Loucy (cell line): ENCODE measurements around the gene CPNE2.

ENCODE experiments used
- H2AFZ ChIP-seq: fragments of 200-600 bp; sonication (generic); 2 replicates; pipeline ENCODE4 v1.6.0; 2016; ENCODE audit warnings: antibody characterized with exemption, mild to moderate bottlenecking, low read length, moderate library complexity
- H3F3A ChIP-seq: fragments of 200-600 bp; 2 replicates; pipeline ENCODE4 v1.6.0; 2016; ENCODE audit warnings: antibody characterized with exemption, low read depth, mild to moderate bottlenecking
- H3K27me3 ChIP-seq: fragments of 200-600 bp; sonication (generic); 2 replicates; pipeline ENCODE4 v1.6.1; 2014; ENCODE audit warnings: low read length, mild to moderate bottlenecking; ENCODE audit not compliant: insufficient read depth, poor library complexity, severe bottlenecking
- H3K36me3 ChIP-seq: fragments of 200-600 bp; sonication (generic); 2 replicates; pipeline ENCODE4 v1.6.1; 2016; ENCODE audit warnings: low read length; ENCODE audit not compliant: insufficient read depth
- H3K4me1 ChIP-seq: fragments of 200-600 bp; sonication (generic); 2 replicates; pipeline ENCODE4 v1.5.1; 2014; ENCODE audit warnings: low read length, mild to moderate bottlenecking; ENCODE audit not compliant: insufficient read depth, poor library complexity, severe bottlenecking
- H3K4me2 ChIP-seq: fragments of 200-600 bp; sonication (generic); 2 replicates; pipeline ENCODE4 v1.6.0; 2014; ENCODE audit warnings: antibody characterized with exemption, low read length, low read depth, mild to moderate bottlenecking; ENCODE audit not compliant: poor library complexity, severe bottlenecking
- H3K4me3 ChIP-seq: fragments of 200-600 bp; sonication (generic); 2 replicates; pipeline ENCODE4 v1.5.1; 2014; ENCODE audit warnings: low read length, mild to moderate bottlenecking, mixed read lengths; ENCODE audit not compliant: poor library complexity, severe bottlenecking
- H3K79me2 ChIP-seq: fragments of 200-600 bp; sonication (generic); 2 replicates; pipeline ENCODE4 v1.6.1; 2014; ENCODE audit warnings: low read length; ENCODE audit not compliant: insufficient read depth
- H3K9ac ChIP-seq: fragments of 200-600 bp; sonication (generic); 2 replicates; pipeline ENCODE4 v1.6.0; 2014; ENCODE audit warnings: mild to moderate bottlenecking, low read depth, low read length, moderate library complexity; ENCODE audit not compliant: poor library complexity, severe bottlenecking
- H3K9me2 ChIP-seq: fragments of 200-600 bp; sonication (generic); replicated peaks from 2 replicates; pipeline ENCODE4 v1.6.1; 2016; ENCODE audit warnings: low read depth, low read length, mixed read lengths
- H3K9me3 ChIP-seq: fragments of 200-600 bp; sonication (generic); 2 replicates; pipeline ENCODE4 v1.6.1; 2014; ENCODE audit warnings: mild to moderate bottlenecking, antibody characterized with exemption, low read length, low read depth; ENCODE audit not compliant: insufficient read depth
- H4K20me1 ChIP-seq: fragments of 200-600 bp; sonication (generic); 2 replicates; pipeline ENCODE4 v1.6.0; 2014; ENCODE audit warnings: antibody characterized with exemption, low read length, mild to moderate bottlenecking; ENCODE audit not compliant: insufficient read depth, poor library complexity, severe bottlenecking
- EZH2phosphoT487 ChIP-seq: fragments of 200-600 bp; IDR thresholded peaks from 2 replicates; pipeline ENCODE4 v1.6.1; 2018; ENCODE audit warnings: antibody characterized with exemption, mild to moderate bottlenecking, moderate library complexity, borderline replicate concordance
- TF ChIP-seq, protein P1 (sequence below): fragments of 200-600 bp; sonication (generic); conservative IDR thresholded peaks from 2 replicates; pipeline ENCODE4 v1.5.1; 2014; ENCODE audit warnings: mild to moderate bottlenecking, antibody characterized with exemption, low read length

Gene CPNE2

GRCh38 chr16:57115514-57116182, 23.3 kb downstream of the CPNE2 start:
- TF ChIP-seq EZH2phosphoT487: no peak
- TF ChIP-seq, protein P1, sequence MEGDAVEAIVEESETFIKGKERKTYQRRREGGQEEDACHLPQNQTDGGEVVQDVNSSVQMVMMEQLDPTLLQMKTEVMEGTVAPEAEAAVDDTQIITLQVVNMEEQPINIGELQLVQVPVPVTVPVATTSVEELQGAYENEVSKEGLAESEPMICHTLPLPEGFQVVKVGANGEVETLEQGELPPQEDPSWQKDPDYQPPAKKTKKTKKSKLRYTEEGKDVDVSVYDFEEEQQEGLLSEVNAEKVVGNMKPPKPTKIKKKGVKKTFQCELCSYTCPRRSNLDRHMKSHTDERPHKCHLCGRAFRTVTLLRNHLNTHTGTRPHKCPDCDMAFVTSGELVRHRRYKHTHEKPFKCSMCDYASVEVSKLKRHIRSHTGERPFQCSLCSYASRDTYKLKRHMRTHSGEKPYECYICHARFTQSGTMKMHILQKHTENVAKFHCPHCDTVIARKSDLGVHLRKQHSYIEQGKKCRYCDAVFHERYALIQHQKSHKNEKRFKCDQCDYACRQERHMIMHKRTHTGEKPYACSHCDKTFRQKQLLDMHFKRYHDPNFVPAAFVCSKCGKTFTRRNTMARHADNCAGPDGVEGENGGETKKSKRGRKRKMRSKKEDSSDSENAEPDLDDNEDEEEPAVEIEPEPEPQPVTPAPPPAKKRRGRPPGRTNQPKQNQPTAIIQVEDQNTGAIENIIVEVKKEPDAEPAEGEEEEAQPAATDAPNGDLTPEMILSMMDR: no peak
- H3K4me2 ChIP-seq: no peak overlapping the region
- no peaks in the 10 kb centered on the region for H4K20me1 ChIP-seq
- no peak overlapping the region for H3K9ac ChIP-seq
- no peaks in the 10 kb centered on the region for H3K9me2 ChIP-seq
- peaks cover 62% of the 10 kb centered on the region; the same call in 1 of the 2 replicates for H3K36me3 ChIP-seq
- H3K4me3 ChIP-seq: no peak overlapping the region
- H3K79me2 ChIP-seq: no peaks in the 10 kb centered on the region
- H3K27me3 ChIP-seq: no peaks in the 10 kb centered on the region
- H3K9me3 ChIP-seq: no peaks in the 10 kb centered on the region
- H2AFZ ChIP-seq: no peak overlapping the region
- H3F3A ChIP-seq: no peaks in the 10 kb centered on the region
- no peaks in the 10 kb centered on the region for H3K4me1 ChIP-seq

DNA sequence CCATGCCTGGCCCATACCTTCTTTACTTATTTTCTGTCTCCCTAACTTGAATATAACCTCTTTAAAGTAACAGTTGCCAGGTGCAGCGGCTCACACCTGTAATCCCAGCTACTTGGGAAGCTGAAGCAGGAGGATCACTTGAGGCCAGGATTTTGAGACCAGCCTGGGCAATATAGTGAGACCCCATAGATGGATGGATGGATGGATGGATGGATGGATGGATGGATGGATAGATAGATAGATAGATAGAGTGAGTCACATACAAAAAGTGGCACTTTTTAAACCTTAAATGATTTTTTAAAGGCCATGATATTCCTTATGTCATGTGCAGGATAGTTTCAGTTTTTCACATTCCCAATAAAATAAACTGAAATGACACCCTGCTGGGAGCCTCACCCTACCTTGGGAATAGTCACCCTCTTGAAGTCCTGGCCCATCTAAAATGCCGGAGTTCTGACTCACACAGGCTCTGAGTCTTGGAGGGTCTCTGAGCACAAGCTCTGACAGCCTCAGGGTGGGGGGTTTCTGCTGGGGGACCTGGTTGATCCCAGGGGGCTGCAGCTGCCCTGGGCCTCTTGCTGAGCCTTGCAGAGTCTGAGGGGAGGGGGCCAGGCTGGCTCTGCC, 26.2 kb downstream of the CPNE2 start:
- no peak for TF ChIP-seq EZH2phosphoT487
- TF ChIP-seq, protein P1: no peak
- H3K9ac ChIP-seq: no peak overlapping the region

DNA sequence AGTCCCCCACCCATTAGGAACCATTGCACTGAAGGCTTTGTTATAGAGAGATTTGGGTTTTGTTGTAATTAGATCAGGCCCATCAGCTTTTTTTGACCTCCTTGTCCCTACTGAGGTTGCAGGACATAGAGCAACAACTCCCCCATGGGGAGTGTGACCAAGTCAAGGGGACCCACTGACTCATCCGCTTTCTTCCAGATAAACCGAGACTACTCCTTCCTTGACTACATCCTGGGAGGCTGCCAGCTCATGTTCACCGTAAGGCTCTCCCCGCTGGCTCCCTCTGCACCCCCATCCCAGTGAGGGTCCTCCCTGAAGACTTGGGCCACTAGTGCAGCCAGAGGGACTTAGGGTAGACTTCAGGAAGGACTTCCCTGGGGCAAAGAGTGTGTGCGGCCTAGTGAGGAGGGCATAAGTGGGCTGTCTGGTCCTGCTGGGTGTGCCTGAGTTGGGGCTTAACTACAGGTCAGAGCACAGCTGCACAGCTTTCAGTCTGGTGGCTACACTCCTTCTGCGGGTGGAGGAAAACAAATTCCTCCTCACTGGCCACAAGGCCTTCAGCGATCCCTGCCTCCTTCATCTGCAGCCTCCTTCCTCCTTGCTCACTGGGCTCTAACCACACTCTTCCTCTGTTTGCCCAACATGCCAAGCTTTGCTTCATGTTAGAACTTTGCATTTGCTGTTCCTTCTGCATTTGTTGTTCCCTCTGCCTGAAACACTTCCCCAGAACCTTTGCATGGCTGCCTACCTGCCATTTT, 31.0 kb downstream of the CPNE2 start:
- Histone ChIP-seq H3K79me2 (no peaks in the 10 kb centered on the region), H3K9me2 (no peaks in the 10 kb centered on the region), H3F3A (no peaks in the 10 kb centered on the region), H4K20me1 (no peaks in the 10 kb centered on the region), H3K9ac (no peak overlapping the region), H3K4me1 (no peaks in the 10 kb centered on the region), H2AFZ (no peak overlapping the region), H3K4me2 (no peak overlapping the region), H3K36me3 (peaks cover 33% of the 10 kb centered on the region; the same call in 1 of the 2 replicates), H3K27me3 (no peaks in the 10 kb centered on the region), H3K4me3 (no peak overlapping the region), H3K9me3 (no peaks in the 10 kb centered on the region)
- TF ChIP-seq EZH2phosphoT487: no peak
- TF ChIP-seq, protein P1: no peak

More for the DNA sequence above, 26.2 kb downstream of the CPNE2 start:
- Histone ChIP-seq H3K27me3 (no peaks in the 10 kb centered on the region), H3F3A (no peaks in the 10 kb centered on the region), H3K79me2 (no peaks in the 10 kb centered on the region), H3K9me2 (no peaks in the 10 kb centered on the region), H4K20me1 (no peaks in the 10 kb centered on the region), H2AFZ (no peak overlapping the region), H3K9me3 (no peaks in the 10 kb centered on the region), H3K4me1 (no peaks in the 10 kb centered on the region), H3K4me3 (no peak overlapping the region), H3K4me2 (no peak overlapping the region), H3K36me3 (peaks cover 75% of the 10 kb centered on the region; the same call in 1 of the 2 replicates)
